HG03175 (cell line): ENCODE data around the gene HERPUD1.

Experiments used
- ATAC-seq: cut with Tn5 transposase; IDR thresholded peaks from one replicate; pipeline ENCODE4 v1.9.1; 2021; ENCODE audit warnings: mild to moderate bottlenecking, moderate library complexity; ENCODE audit not compliant: unreplicated experiment

HERPUD1 gene

GRCh38 chr16:56910654-56911539, 21.0 kb upstream of the HERPUD1 start:
- no peak for ATAC-seq

- peak; percentile 68 for ATAC-seq
These were observed 20.0 kb upstream of the HERPUD1 start for GRCh38 chr16:56911771-56912571.

GRCh38 chr16:56912746-56913708, 18.9 kb upstream of the HERPUD1 start:
- no peak for ATAC-seq

GRCh38 chr16:56914896-56915295, 17.0 kb upstream of the HERPUD1 start:
- ATAC-seq = no peak

- no peak for ATAC-seq
These were observed 16.4 kb upstream of the HERPUD1 start for GRCh38 chr16:56915336-56916119.

GRCh38 chr16:56916571-56917403, 15.2 kb upstream of the HERPUD1 start:
- peak; percentile 79 for ATAC-seq

GRCh38 chr16:56918467-56919012, 13.4 kb upstream of the HERPUD1 start:
- no peak for ATAC-seq

- no peak for ATAC-seq
These were observed 12.7 kb upstream of the HERPUD1 start for GRCh38 chr16:56919099-56919800.

GRCh38 chr16:56921571-56921970, 10.4 kb upstream of the HERPUD1 start:
- no peak for ATAC-seq

- no peak for ATAC-seq
These were observed 8.4 kb upstream of the HERPUD1 start for GRCh38 chr16:56923481-56924091.

- ATAC-seq = no peak
These were observed 4.5 kb upstream of the HERPUD1 start for GRCh38 chr16:56927471-56927870.

- no peak for ATAC-seq
These were observed 2.3 kb upstream of the HERPUD1 start for GRCh38 chr16:56929639-56930038.

GRCh38 chr16:56930486-56931270, 1.3 kb upstream of the HERPUD1 start:
- no peak for ATAC-seq

GRCh38 chr16:56931271-56931891, 561 bp upstream of the HERPUD1 start:
- peak; percentile 38 for ATAC-seq

- peak; percentile 12 for ATAC-seq
These were observed 1.0 kb downstream of the HERPUD1 start for GRCh38 chr16:56932721-56933619.
